ENCODE measurements around the gene PFKL.

- TF ChIP-seq CTCF (IDR thresholded peaks at IDR 0.05; ENCODE audit: low read depth, low read length) (no peak), MYC (IDR thresholded peaks at IDR 0.05; ENCODE audit: low read depth, low read length) (no peak), POLR2A (IDR thresholded peaks at IDR 0.05; ENCODE audit: extremely low read depth, insufficient read length) (no peak)
Measured at GRCh38 chr21:44330698-44331097, 30.8 kb downstream of the PFKL start.

Measured in NB4 (cell line).